SK-N-SH (cell line): ENCODE data around the gene TM2D3.

Experiments used
- CTCF ChIP-seq: fragments of 200-600 bp; sonication (generic); IDR thresholded peaks from 2 replicates; pipeline ENCODE4 v1.6.1; 2017; ENCODE audit warnings: antibody characterized with exemption, mild to moderate bottlenecking, moderate library complexity
- EZH2phosphoT487 ChIP-seq: fragments of 200-600 bp; sonication (generic); IDR thresholded peaks from 2 replicates; pipeline ENCODE4 v1.6.1; 2017; ENCODE audit warnings: low read depth, mixed run types, mild to moderate bottlenecking, antibody characterized with exemption, moderate library complexity, borderline replicate concordance
- JUND ChIP-seq: IDR thresholded peaks from 2 replicates; pipeline ENCODE4 v1.4.0; 2012
- REST ChIP-seq: IDR thresholded peaks from 2 replicates; pipeline ENCODE4 v1.6.1; 2012; ENCODE audit warnings: mild to moderate bottlenecking, low read depth, low read length, moderate library complexity
- TAF1 ChIP-seq: IDR thresholded peaks from 2 replicates; pipeline ENCODE4 v1.6.1; 2012; ENCODE audit warnings: low read depth, mild to moderate bottlenecking, low read length, moderate library complexity, borderline replicate concordance
- USF2 ChIP-seq: fragments of 150-350 bp; IDR thresholded peaks from 2 replicates; pipeline ENCODE4 v1.6.1; 2017; ENCODE audit warnings: antibody characterized with exemption, low read length, low read depth, borderline replicate concordance

GRCh38 chr15:101679806-101680205, 27.6 kb upstream of the TM2D3 start:
- no peak for TF ChIP-seq EZH2phosphoT487
- no peak for TF ChIP-seq USF2
- TF ChIP-seq CTCF, result no peak
- no peak for TF ChIP-seq TAF1
- TF ChIP-seq REST, result no peak
- TF ChIP-seq JUND, result no peak
